GM12892 (cell line): ENCODE data around the gene PLA2G2D.

Experiments
- POLR2AphosphoS5 ChIP-seq: IDR thresholded peaks from 2 replicates; pipeline ENCODE4 v1.6.1; 2011; ENCODE audit warnings: low read depth, low read length, control low read depth
- TAF1 ChIP-seq: IDR thresholded peaks from 2 replicates; pipeline ENCODE4 v1.6.1; 2011; ENCODE audit warnings: low read depth, mild to moderate bottlenecking, control low read depth, low read length, borderline replicate concordance

DNA sequence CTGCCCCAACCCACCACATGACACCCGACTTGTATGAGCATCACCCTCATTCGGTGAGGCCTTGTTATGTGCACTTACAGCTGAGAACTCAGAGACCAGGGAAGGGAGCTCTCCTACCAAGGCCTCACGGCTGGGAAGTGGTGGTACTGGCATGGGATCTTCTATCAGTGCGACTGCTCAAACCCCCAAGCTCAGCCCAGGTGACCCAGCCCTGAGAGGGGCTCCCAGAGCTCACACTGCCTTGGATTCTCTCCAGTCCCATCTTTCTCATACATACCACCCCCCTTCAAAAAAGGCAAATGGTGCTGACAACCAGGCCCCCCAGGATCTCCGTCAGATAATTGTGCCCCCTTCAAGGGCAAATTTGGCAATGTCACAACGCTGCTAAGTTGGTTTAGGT, 19.0 kb upstream of the PLA2G2D start:
- TF ChIP-seq TAF1 (no peak), POLR2AphosphoS5 (no peak)
